ENCODE results near the gene SLC26A8.

DNA sequence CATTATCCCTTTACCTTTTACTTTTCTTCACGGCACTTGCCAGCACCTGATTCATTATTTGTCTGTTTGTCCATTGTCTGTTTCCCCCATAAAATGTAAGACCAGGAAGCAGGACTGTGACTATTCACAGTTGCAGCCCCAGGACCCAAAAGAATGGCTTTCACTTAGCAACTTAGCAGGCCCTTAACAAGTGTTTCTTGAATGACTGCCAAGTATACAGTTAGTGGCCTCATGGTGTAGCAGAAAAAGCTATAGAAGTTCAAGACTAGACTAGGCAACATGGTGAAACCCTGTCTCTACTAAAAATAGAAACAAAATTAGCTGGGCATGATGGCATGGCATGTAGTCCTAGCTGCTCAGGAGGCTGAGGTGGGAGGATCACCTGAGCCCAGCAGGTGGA, 4.3 kb downstream of the SLC26A8 start:
- TF ChIP-seq POLR2A (IDR thresholded peaks at IDR 0.05), result no peak
- TF ChIP-seq, protein P1, sequence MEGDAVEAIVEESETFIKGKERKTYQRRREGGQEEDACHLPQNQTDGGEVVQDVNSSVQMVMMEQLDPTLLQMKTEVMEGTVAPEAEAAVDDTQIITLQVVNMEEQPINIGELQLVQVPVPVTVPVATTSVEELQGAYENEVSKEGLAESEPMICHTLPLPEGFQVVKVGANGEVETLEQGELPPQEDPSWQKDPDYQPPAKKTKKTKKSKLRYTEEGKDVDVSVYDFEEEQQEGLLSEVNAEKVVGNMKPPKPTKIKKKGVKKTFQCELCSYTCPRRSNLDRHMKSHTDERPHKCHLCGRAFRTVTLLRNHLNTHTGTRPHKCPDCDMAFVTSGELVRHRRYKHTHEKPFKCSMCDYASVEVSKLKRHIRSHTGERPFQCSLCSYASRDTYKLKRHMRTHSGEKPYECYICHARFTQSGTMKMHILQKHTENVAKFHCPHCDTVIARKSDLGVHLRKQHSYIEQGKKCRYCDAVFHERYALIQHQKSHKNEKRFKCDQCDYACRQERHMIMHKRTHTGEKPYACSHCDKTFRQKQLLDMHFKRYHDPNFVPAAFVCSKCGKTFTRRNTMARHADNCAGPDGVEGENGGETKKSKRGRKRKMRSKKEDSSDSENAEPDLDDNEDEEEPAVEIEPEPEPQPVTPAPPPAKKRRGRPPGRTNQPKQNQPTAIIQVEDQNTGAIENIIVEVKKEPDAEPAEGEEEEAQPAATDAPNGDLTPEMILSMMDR (IDR thresholded peaks at IDR 0.05), result no peak
